ENCODE results near the gene ST6GALNAC1. TPM values are rescaled to one million over a fixed set of nuclear protein-coding genes. Genes with fewer than 3 reads are reported as not detected.

The ST6GALNAC1 gene
- total RNA-seq, 4 donors from 2014 or later, result 0.51 to 1.8 (median 1.5) TPM

DNA sequence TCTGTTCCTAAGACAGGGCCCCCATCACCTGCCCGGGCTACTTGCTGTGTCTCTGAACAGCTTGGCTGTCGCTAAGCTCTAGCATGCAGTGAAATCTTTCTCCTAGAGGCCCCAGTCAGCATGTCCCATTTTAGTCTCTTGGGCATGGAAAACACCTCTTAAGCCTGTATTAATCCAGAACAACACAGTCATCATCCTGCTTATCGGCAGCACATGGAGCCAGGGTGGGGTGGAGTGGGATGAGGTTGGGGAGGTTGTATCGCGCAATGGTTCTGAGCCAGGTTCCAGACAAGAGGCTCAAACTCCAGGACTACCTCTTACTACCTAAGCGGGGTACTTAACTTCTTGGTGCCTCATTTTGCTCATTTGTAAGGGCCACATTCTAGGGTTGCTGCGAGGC, 65.7 kb downstream of the ST6GALNAC1 start:
- TF ChIP-seq CTCF (IDR thresholded peaks at IDR 0.05; ENCODE audit: low read depth), result no peak

GRCh38 chr17:76576189-76576588, 67.4 kb downstream of the ST6GALNAC1 start:
- no peak for TF ChIP-seq CTCF (IDR thresholded peaks at IDR 0.05; ENCODE audit: low read depth)

DNA sequence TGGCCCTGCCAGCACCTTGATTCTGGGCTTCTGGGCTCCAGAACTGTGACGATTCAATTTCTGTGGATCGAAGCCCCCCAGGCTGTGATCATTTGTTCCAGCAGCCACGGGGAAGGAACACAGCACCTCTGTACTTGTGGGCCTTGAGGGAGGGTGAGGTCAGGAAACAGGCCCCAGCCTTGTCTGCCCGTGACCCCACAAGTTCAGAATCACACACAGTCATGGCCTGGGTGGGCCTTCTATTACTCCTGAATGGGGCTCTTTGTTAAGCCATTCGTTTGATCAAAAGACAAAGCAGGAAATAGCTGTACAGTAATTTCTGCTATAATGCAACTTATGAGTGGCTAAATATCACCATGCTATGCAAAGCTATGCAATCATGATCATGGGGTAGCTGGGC, 68.0 kb downstream of the ST6GALNAC1 start:
- TF ChIP-seq CTCF (IDR thresholded peaks at IDR 0.05; ENCODE audit: low read depth), result no peak

Small RNAs within 50 kb of the gene (small RNA-seq; reads per million reads assigned to genes)
- gene AC015802.2 (not detected), gene RNU6-227P (not detected)

Other genes with a start within 250 kb of the ST6GALNAC1 start
- 10 to 100 TPM in 3 of 4 donors, 1 to 10 TPM in 1; 7.2 to 14.3 (median 12.6) TPM for gene UBE2O, start 190.6 kb downstream of the ST6GALNAC1 start, total RNA-seq
- not detected for gene AANAT, start 176.2 kb downstream of the ST6GALNAC1 start, total RNA-seq
- gene RHBDF2, start 142.3 kb downstream of the ST6GALNAC1 start, total RNA-seq, result 10 to 100 TPM; 23.2 to 68.0 (median 37.2) TPM
- gene CYGB, start 106.0 kb downstream of the ST6GALNAC1 start, total RNA-seq, result 10 to 100 TPM; 29.9 to 48.6 (median 40.3) TPM
- 10 to 100 TPM in 3 of 4 donors, 1 to 10 TPM in 1; 8.0 to 15.6 (median 11.3) TPM for gene PRCD, start 103.7 kb downstream of the ST6GALNAC1 start, total RNA-seq
- 10 to 100 TPM in 2 of 4 donors, 1 to 10 TPM in 2; 4.2 to 18.0 (median 12.7) TPM for gene ST6GALNAC2, start 57.9 kb downstream of the ST6GALNAC1 start, total RNA-seq
- 100 to 1,000 TPM; 124 to 243 (median 165) TPM for gene MXRA7, start 67.2 kb upstream of the ST6GALNAC1 start, total RNA-seq
- gene JMJD6, start 82.8 kb upstream of the ST6GALNAC1 start, total RNA-seq, result 10 to 100 TPM; 17.5 to 21.8 (median 18.8) TPM
- gene METTL23, start 83.1 kb upstream of the ST6GALNAC1 start, total RNA-seq, result 10 to 100 TPM; 23.7 to 56.4 (median 31.2) TPM
- 100 to 1,000 TPM; 126 to 238 (median 159) TPM for gene SRSF2, start 93.6 kb upstream of the ST6GALNAC1 start, total RNA-seq
- gene MFSD11, start 94.4 kb upstream of the ST6GALNAC1 start, total RNA-seq, result 10 to 100 TPM; 18.5 to 35.9 (median 26.9) TPM
- under 1 TPM in 2 of 4 donors, not detected in 2; 0.19 to 0.88 TPM for gene MGAT5B, start 224.6 kb upstream of the ST6GALNAC1 start, total RNA-seq